HG02973 (cell line): ENCODE data around the gene FBN1.
A peak's percentile ranks its signal among the peaks of the same experiment; 100 is the strongest.

ENCODE experiments used
- ATAC-seq: cut with Tn5 transposase; IDR thresholded peaks from one replicate; pipeline ENCODE4 v1.9.1; 2021; ENCODE audit warnings: moderate library complexity; ENCODE audit not compliant: unreplicated experiment

Gene FBN1

DNA sequence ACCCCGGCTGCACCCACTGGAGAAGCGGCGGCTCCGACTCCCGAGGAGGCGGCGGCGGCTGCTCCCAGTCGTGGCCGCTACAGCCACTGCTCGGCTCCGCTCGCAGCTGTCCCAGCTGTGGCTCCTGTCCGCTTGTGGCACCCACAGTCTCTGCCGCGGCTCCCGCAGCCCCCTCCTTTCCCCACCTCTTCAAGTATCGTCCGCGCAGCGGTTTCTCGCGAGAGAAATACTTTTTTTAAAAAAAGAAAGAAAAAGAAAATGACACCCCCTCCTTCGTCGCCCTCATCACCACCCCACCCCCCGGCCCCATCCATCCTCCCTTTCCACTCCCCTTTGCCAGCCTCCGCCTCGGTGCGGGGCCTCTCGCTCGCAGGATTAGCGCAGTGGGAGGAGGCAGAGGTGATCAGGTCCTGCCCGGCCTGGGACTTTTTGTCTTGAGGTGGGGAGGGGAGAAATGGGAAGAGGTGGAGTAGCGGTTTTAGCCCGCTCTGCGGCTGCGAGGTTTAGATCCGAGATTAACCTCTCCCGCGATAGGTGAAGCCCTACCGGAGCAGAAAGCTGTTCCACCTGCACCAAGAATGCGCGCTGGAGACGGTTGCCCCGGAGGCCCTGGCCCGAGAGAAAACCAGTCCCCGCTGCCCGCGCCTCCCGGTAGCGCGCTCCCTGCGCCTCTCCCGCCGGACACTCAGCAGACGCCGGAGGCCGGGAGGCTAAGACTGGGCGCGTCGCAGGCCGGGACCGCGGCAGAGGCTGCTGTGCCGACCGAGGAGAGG is at the start of gene FBN1:
Gene FBN1 (minus strand): TSS at position 152 of the 773 bp plus-strand sequence. CDS start 940 bp downstream, outside the sequence.
- ATAC-seq: peak; percentile 66

DNA sequence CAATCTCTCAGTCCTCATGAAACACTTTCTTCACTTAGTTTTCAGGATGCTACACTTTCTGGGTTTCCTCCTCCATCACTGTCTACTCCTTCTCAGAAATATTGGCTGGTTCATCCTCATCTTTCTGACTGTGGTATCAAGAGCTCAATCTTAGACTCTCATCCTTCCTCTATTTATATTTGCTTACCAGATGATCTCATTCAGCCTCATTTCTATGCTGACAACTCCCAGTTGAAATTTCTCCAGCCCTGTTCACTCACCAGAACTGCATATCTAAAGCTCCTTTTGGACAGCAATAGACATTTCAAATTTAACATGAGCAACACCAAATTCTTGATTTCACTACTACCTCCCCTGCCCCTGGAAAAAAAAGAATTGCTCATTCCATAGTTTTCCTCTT is 48.0 kb upstream of the FBN1 start:
- ATAC-seq: no peak

DNA sequence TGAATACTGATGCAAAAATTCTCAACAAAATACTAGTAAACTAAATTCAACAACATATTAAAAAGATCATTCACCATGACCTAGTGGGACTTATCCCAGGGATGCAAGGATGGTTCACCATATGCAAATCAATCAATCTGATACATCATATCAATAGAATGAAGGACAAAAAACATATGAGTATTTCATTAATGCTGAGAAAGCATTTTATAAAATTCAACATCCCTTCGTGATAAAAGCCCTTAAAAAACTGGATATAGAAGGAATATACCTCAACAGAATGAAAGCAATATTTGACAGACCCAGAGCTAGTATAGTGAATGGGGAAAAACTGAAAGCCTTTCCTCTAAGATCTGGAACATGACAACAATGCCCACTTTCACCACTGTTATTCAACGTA is 43.0 kb upstream of the FBN1 start:
- no peak for ATAC-seq

DNA sequence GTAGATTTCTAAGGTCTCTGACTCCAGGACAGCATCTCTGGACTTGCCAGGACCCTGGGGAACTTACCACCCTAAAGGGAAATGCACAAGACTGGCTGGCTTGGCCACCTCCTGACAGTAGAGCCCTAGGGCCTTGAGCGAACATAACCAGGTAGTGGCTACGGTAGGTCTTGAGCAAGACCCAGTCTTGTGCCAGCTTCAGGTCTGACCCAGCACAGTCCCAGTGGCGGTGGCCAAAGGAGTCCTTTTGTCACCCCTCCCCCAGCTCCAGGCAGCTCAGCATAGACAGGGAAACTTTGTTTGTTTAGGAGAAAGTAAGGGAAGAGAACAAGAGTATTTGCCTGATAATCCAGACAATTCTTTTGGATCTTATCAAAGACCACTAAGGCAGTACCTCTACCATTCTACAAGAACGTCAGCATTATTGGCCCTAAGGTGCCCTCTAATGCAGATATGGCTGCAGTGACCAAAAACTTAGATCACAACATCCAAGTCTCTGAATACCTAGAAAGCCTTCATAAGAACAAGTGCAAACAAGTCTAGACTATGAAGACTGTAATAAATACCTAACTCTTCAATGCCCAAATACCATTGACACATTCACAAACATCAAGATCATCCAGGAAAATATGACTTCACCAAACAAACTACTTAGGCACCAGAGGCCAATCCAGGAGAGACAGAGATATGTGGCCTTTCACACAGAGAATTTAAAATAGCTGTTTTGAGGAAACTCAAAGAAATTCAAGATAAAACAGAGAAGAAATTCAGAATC is 38.7 kb upstream of the FBN1 start:
- ATAC-seq: no peak

DNA sequence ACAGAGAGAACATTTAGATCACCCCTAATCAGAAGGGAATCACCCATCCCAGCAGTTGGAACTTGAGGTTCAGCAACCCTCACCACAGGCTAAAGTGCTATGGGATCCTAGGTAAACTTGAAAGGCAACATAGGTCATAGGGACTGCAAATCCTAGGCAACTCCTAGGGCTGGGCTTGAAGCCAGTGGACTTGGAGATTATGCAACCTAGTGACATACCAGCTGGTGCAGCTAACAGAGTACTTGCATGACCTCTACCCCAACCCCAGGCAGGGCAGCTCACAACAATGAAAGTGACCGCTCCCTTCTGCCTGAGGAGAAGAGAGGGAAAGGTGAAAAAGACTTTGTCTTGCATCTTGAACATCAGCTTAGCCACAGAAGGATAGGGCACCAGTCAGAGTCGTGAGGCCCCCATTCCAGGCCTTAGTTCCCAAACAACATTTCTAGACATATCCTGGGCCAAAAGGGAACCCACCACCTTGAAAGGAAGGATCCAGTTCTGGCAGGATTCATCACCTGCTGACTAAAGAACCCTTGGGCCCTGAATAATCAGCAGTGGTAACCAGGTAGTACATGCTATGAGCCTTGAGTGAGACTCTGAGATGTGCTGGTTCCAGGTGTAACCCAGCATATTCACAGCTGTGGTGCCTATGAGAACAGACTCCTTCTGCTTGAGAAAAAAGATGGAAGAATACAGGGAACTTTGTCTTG is 37.6 kb upstream of the FBN1 start:
- no peak for ATAC-seq

DNA sequence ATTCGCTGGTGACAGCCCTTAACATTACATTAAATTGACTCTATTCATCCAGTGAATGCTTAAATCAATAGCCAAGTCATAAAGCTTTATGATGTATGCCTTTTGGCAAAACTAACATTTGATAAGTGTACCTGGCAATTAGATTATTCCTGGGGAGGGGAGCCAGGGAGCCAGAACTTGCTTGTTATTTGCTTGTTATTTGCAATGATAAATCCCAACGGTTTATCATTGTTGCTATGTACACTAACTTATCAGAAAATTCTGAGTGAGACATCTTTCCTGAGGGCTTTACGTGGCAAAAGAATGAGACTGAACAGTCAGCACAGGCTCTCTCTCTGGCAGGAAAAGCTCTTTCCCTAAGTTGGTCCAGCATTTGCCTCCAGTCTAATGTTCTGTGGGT is 35.8 kb upstream of the FBN1 start:
- ATAC-seq: no peak

DNA sequence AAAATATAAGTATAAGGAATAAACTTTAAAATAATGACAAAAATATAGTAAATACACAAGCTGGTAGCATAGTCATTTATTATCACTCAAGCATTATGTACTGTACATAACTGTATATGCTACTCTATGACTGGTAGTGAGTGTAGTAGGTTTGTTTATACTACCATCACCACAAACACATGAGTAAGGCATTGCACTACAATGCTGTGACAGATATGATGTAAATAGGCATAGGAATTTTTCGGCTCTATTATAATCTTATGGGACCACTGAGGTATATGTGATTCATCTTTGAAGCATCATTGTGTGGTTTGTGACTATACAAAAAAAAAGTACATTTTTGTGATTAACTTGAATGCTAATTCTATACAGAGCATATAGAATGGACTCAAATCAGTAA is 35.3 kb upstream of the FBN1 start:
- ATAC-seq: no peak

DNA sequence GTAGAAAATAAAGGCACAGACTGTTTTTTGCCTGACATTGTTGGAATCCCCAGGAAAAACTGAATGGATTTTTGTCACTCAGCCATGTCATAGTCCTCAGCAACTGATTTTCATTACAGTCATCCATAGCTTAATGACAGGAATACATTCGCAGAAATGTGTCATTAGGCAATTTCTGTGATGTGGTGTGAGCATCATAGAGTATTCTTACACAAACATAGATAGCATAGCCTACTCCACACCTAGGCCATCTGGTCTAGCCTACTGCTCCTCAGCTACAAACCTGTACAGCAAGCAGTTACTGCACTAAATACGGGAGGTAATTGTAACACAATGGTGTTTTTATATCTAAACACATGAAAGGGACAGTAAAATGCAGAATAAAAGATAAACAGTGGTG is 34.4 kb upstream of the FBN1 start:
- no peak for ATAC-seq

DNA sequence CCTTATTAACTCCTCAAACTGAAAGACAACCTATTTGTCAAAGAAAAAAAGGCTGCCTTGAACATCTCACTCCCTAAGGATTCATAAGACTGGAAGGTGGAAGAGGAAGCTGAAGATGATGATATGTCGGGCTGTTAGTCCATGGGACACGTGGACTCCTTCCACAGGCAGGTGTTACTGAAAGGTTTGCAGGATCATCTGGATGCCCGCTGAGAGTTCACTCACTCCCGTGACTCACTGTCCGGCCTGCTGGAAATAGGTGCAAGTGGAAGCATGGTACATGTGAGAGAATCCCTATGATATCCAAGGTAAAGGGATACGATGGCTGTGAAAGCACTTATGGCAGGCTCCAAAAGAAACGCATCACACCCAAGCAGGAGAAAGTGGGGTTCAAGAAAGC is 33.3 kb upstream of the FBN1 start:
- ATAC-seq: no peak

DNA sequence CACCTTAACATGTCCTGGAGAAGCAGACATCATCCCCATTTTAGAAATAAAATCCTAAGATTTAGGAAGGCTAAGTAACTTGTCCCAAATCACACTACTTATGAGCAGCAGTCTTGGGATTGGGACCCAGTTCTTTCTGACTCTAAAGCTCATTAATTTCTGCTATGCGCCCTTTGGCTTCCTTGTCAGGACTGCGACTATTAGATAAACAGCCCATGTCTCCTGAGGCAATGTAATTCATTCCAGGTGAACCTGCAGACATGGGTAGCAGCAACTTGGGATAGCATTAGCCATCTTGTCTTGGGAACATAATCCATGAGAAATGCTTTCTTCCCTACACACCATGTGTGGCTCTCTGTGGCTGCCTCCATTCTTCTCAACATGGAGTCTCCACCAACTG is 32.3 kb upstream of the FBN1 start:
- ATAC-seq: no peak

DNA sequence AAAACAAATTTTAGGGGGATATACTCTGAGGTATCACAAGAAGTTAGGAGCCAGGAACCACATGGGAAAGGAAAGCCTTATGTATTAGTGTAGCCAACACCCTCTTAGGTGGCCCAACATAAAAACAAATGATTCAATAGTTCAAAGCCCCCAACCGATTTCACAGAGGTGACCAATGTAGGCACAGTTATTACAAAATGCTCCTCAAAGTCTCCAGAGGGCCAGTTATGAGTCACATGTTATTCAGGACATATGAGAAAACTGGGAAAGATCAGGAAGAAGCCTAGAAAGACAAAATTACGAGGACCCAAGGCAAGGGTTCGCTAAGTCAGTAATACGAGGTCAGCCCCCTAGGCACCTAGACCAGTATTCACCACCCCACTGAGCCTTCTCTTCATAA is 29.9 kb upstream of the FBN1 start:
- no peak for ATAC-seq

DNA sequence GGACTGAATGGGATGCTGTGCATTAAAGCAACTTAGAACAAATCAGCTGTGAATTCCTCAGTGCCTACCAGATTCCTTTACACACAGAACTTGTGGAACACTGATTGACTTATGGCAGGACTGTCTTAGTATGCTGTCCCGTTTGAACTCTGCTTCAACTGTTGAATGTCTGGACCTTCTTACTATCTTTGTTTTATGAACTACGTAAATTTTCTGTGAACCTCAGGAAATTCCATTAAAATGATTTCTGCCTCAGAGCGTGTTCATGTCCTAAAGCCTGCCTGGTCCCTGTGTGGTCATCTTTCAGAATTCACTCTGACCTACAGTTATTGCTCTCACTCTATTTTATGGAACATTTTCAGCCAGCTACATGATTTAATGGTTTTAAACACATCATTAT is 29.4 kb upstream of the FBN1 start:
- ATAC-seq: no peak

DNA sequence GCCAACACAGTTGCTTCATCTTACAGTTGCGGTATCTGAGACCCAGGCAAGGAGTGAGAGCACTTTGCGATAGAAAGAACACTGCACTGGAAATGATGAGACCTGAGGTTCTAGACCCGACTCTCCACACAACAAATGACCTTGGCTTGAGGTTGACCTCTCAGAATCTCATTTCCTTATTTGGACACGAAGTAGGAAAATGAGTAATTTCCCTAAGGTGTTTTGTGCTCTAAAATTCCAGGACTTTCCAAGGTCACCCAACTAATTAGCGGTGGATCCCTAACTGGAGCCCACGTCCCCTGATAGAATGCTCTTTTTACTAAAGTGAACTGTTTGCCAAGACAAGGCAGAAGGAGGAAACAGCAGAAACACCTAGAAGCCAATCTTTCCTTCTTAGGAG is 26.7 kb upstream of the FBN1 start:
- ATAC-seq: no peak

DNA sequence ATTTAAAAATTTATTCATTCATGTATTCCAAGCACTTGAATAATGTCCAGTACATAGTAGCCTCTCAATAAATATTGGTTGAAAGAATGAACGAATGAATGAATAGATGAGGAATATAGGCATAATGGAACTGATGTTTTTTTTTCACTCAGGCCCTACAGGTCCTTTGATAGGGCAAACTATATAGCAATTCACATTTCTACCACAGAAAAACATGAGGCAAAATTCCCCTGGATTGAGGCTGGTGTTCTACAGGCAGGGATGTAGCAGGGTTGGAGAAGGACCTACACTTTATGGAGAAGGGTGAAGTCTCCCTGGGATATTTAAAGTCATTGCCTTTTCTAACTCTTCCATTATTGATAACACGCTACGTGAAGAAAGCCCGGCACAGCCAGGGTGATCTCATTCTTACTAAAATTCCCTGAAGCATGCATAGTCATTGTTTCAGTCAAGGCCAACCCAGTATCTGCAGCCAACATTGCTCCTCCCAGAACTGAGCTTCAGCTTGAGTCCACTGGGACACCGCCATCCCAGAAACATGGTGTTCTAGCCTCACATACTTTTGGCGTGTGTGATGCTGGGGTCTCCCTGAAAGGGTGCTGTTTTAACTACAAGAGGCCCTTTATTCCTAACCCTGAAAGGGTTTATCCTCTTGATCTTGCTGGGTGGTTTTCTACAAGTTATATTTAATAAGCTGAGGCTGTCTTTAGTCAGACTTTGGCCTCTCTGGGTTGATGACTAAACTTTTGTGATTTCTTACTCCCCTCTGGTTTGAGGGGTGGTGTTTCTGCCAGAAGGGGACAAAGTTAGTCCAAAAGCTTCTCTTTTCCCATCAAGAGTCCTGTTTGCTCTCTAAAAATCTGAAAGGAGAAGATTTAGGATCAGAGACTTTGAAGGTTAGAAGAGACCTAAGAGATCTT is 25.9 kb upstream of the FBN1 start:
- ATAC-seq: no peak

DNA sequence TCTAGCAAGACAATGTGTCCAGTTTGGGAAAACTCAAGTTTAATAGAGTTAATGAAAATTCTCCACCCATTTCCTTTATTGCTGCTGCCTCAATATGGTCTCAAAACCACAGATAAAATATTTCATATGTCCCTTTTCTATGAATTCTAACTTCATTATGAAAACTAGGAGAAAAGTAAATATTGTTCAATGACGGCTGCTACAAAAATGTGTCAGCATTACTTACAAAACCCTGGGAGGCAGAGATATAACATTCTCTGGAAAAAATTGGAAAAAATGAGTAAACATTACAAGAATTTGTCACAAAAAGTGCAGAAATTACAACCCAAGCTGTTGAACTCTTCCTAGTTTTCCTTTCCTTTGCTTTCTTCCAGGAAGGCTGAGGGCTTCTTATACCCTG is 22.2 kb upstream of the FBN1 start:
- ATAC-seq: no peak

DNA sequence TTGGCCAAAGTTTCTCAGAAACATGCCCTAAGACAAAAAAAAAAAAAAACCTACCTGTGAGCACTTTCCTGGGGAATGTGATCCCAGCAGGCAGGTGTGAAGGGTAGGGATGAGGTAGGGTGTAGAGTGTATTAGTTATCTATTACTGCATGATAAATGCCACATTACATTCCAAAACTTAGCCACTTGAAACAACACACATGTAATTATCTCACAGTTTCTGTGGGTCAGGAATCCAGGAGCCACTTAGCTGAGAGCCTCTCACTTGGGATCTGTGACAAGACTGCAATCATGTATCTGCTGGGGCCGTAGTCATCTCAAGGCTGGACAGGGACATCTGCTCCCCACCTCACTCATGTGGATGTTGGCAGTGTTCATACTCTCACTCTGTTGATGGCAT is 18.9 kb upstream of the FBN1 start:
- no peak for ATAC-seq

DNA sequence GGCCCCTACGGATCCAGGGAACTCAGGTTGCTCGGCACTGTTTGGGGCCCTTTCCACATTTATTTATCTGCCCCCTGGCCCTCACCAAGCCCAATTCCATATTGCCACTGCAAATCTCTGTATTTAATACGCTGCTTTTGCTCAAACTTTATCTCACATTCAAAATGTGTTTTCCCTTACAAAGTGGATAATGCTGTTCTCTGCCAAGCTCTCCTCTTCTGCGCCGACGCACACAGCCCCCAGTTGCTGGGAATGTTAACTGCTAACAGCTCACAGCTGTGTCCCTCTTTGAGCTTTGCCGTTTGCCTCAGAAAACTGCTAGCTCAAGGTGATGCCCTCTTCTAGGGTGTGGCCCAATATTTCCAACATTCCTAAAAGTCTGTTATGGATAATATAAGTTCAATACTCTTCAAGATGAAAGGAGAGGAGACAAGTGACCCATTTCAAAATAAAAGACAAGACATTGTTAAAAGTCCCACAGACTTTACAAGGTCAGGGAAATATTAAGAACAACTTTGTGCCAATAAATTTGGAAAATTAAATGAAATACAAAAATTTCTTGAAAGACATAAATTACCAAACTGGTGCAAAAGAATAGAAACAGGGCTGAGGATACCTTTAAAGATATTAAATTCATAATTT is 12.6 kb upstream of the FBN1 start:
- ATAC-seq: no peak

DNA sequence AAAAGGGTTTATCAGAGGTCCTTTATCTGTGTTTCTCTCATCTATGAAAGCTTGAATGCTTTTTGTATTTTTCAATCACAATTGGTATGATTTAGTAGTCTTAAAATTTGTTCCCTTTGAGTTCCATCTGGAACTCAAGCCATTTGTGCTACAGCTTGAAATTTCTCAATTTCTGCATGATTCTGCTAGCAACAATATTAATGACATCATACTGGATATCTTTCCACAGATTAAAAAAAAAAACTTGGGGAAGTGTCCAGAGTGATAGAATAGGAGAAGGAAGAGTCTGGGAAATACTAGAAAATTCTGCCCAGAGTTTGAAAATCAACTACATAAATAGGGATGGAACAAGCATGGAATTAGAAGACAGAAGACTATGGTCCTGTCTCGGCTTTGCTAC is 9.3 kb upstream of the FBN1 start:
- no peak for ATAC-seq

DNA sequence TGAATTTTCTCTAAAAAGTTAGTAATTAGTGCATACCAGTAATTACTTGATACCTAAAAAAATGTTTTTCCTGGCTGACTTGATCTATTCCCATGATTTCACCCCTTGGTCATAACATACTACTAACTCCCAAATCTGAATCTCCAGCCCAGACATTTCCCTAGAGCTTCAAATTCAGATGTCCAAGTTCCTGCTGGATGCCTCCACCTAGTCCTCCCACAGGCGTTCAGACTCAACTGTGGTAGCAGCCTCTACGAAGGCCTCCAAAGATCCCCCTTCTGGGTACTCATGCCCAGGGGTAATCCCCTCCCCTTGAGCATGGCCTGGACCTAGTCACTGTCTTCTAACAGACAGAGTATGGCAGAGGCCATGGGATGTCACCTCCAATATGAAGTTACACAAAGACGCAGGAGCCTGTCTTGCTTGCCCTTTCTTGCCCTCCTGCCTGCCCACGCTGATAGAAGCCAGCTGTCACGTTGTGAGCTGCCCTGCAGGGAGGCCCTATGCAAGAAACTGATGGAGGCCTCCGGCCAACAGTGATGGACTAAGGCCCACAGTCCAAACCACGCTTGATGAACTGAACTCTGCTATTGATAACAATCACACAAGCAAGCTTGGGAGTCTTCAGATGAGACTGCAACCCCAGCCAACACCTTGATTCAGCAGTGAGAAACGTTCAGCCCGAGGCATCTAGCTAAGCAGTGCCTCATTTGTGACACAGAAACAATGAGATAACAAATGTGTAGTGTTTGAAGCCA is 8.6 kb upstream of the FBN1 start:
- no peak for ATAC-seq

DNA sequence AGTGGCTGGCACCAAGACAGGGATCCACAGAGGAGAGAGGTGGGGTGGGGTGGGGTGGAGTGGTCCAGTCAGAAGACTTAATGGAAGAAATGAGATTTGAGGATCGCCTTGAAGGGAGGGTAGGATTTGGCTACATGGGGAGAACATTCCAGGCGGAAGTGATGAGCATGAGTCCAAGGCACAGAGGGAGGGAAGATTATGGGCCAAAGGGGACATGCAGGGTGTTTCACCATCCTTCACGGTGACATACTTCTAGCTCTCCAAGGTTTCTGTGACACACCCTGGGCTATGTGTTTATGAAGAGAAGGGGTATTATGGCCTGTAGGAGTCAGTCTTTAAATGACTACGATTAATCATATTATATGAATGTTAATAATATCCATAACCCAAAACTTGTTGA is 7.7 kb upstream of the FBN1 start:
- no peak for ATAC-seq
